Measurements from ENCODE around the gene DBP. TPM values are rescaled to one million over a fixed set of nuclear protein-coding genes. Genes with fewer than 3 reads are reported as not detected.
A peak's percentile ranks its signal among the peaks of the same experiment; 100 is the strongest.

The DBP gene
- total and polyA plus RNA-seq, 2 of the 13 experiments (the other 11 are each of a cell fraction or from before 2014, with no cell fraction given): 1.7 to 5.8 TPM

DNA sequence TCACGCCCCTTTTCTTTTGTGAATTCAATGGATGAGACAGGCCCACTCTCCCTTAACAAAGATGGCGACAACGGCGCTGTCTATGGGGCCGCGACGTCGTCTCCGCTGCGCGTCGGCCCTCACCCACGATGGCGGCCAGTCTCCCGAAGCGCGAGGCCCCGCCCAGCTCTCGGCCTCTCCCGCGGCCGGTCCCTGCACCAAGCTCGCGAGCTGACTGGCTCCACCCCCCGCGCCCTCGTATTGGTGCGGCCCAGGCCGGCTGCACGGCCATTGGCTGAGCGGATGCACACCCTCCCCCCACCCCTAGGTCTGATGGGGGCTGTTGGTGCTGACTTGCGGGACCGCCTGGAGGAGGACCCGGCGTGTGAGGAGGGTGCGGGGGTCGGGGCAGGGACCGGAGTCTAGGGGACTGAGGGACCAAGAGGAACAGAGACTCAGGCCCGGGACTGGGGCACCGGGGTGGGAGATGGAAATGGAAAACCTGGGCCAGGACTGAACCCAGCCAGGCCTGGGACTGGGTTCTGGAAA, 13.0 kb downstream of the DBP start (continued):
- TF ChIP-seq SRSF4 (IDR thresholded peaks at IDR 0.05; ENCODE audit: low read depth, low read length, poor library complexity, severe bottlenecking) (no peak), MYNN (CRISPR knock-in tag; IDR thresholded peaks at IDR 0.05; ENCODE audit: low read depth) (no peak), ATF1 (CRISPR knock-in tag; IDR thresholded peaks at IDR 0.05) (no peak), ZNF350 (CRISPR knock-in tag; IDR thresholded peaks at IDR 0.05; ENCODE audit: borderline replicate concordance, low read depth) (peak; percentile 55; the same call in 1 of the 2 replicates), GLI4 (CRISPR knock-in tag; IDR thresholded peaks at IDR 0.05; ENCODE audit: borderline replicate concordance) (no peak), ERF (CRISPR knock-in tag; IDR thresholded peaks at IDR 0.05) (peak; percentile 51; the same call in 1 of the 2 replicates), ZNF766 (CRISPR knock-in tag; IDR thresholded peaks at IDR 0.05; ENCODE audit: borderline replicate concordance) (no peak), ZNF720 (CRISPR knock-in tag; IDR thresholded peaks at IDR 0.05) (no peak), HOXA5 (CRISPR knock-in tag; IDR thresholded peaks at IDR 0.05) (no peak), ZNF781 (CRISPR knock-in tag; IDR thresholded peaks at IDR 0.05; ENCODE audit: borderline replicate concordance, not compliant biosample characterization) (no peak), ZNF614 (CRISPR knock-in tag; IDR thresholded peaks at IDR 0.05; ENCODE audit: borderline replicate concordance) (no peak), MBD4 (IDR thresholded peaks at IDR 0.05; ENCODE audit: borderline replicate concordance, low read length) (no peak)
- TF ChIP-seq, protein P1, sequence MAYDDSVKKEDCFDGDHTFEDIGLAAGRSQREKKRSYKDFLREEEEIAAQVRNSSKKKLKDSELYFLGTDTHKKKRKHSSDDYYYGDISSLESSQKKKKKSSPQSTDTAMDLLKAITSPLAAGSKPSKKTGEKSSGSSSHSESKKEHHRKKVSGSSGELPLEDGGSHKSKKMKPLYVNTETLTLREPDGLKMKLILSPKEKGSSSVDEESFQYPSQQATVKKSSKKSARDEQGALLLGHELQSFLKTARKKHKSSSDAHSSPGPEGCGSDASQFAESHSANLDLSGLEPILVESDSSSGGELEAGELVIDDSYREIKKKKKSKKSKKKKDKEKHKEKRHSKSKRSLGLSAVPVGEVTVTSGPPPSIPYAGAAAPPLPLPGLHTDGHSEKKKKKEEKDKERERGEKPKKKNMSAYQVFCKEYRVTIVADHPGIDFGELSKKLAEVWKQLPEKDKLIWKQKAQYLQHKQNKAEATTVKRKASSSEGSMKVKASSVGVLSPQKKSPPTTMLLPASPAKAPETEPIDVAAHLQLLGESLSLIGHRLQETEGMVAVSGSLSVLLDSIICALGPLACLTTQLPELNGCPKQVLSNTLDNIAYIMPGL (CRISPR knock-in tag; IDR thresholded peaks at IDR 0.05; ENCODE audit: borderline replicate concordance in 1 of 2, low read depth in 1 of 2): no peak
- TF ChIP-seq, protein P2, sequence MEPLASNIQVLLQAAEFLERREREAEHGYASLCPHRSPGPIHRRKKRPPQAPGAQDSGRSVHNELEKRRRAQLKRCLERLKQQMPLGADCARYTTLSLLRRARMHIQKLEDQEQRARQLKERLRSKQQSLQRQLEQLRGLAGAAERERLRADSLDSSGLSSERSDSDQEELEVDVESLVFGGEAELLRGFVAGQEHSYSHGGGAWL (CRISPR knock-in tag; IDR thresholded peaks at IDR 0.05): no peak
- TF ChIP-seq, protein P3, sequence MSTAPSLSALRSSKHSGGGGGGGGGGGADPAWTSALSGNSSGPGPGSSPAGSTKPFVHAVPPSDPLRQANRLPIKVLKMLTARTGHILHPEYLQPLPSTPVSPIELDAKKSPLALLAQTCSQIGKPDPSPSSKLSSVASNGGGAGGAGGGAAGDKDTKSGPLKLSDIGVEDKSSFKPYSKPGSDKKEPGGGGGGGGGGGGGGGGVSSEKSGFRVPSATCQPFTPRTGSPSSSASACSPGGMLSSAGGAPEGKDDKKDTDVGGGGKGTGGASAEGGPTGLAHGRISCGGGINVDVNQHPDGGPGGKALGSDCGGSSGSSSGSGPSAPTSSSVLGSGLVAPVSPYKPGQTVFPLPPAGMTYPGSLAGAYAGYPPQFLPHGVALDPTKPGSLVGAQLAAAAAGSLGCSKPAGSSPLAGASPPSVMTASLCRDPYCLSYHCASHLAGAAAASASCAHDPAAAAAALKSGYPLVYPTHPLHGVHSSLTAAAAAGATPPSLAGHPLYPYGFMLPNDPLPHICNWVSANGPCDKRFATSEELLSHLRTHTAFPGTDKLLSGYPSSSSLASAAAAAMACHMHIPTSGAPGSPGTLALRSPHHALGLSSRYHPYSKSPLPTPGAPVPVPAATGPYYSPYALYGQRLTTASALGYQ (CRISPR knock-in tag; IDR thresholded peaks at IDR 0.05): no peak
- TF ChIP-seq, protein P4, sequence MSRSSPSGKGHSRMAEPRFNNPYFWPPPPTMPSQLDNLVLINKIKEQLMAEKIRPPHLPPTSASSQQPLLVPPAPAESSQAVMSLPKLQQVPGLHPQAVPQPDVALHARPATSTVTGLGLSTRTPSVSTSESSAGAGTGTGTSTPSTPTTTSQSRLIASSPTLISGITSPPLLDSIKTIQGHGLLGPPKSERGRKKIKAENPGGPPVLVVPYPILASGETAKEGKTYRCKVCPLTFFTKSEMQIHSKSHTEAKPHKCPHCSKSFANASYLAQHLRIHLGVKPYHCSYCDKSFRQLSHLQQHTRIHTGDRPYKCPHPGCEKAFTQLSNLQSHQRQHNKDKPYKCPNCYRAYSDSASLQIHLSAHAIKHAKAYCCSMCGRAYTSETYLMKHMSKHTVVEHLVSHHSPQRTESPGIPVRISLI (CRISPR knock-in tag; IDR thresholded peaks at IDR 0.05; ENCODE audit: borderline replicate concordance): no peak
- TF ChIP-seq, protein P5, sequence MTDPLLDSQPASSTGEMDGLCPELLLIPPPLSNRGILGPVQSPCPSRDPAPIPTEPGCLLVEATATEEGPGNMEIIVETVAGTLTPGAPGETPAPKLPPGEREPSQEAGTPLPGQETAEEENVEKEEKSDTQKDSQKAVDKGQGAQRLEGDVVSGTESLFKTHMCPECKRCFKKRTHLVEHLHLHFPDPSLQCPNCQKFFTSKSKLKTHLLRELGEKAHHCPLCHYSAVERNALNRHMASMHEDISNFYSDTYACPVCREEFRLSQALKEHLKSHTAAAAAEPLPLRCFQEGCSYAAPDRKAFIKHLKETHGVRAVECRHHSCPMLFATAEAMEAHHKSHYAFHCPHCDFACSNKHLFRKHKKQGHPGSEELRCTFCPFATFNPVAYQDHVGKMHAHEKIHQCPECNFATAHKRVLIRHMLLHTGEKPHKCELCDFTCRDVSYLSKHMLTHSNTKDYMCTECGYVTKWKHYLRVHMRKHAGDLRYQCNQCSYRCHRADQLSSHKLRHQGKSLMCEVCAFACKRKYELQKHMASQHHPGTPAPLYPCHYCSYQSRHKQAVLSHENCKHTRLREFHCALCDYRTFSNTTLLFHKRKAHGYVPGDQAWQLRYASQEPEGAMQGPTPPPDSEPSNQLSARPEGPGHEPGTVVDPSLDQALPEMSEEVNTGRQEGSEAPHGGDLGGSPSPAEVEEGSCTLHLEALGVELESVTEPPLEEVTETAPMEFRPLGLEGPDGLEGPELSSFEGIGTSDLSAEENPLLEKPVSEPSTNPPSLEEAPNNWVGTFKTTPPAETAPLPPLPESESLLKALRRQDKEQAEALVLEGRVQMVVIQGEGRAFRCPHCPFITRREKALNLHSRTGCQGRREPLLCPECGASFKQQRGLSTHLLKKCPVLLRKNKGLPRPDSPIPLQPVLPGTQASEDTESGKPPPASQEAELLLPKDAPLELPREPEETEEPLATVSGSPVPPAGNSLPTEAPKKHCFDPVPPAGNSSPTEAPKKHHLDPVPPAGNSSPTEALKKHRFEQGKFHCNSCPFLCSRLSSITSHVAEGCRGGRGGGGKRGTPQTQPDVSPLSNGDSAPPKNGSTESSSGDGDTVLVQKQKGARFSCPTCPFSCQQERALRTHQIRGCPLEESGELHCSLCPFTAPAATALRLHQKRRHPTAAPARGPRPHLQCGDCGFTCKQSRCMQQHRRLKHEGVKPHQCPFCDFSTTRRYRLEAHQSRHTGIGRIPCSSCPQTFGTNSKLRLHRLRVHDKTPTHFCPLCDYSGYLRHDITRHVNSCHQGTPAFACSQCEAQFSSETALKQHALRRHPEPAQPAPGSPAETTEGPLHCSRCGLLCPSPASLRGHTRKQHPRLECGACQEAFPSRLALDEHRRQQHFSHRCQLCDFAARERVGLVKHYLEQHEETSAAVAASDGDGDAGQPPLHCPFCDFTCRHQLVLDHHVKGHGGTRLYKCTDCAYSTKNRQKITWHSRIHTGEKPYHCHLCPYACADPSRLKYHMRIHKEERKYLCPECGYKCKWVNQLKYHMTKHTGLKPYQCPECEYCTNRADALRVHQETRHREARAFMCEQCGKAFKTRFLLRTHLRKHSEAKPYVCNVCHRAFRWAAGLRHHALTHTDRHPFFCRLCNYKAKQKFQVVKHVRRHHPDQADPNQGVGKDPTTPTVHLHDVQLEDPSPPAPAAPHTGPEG (CRISPR knock-in tag; IDR thresholded peaks at IDR 0.05): no peak

Data from HepG2 (cell line).